Endothelial cell of umbilical vein (primary cell): ENCODE data around the gene CCN5. TPM values are rescaled to one million over a fixed set of nuclear protein-coding genes. Genes with fewer than 3 reads are reported as not detected.

Experiments used
- BruUV-seq: library from RNA; stranded (reverse); fragments of 400-500 nt; replicated peaks from 2 replicates; lab custom pipeline; 2021; lab: Mats Ljungman, UMichigan
- CTCF ChIA-PET: fragments of 300-600, 350-600 bp; sonication (Branson Sonifier 250); formaldehyde crosslinking; loops from one replicate; lab custom pipeline; 2021; ENCODE audit warnings: antibody characterized with exemption, inconsistent platforms; lab: Charles Lee
- POLR2A ChIA-PET: fragments of 300-600, 350-600 bp; sonication (Branson Sonifier 250); formaldehyde crosslinking; loops from one replicate; lab custom pipeline; 2021; ENCODE audit warnings: antibody characterized with exemption, inconsistent platforms; lab: Charles Lee
- DNase-seq: peaks from one replicate; pipeline ENCODE4 v3.0.0-alpha.2; 2011; ENCODE audit warnings: low read depth, low spot score
- FAIRE-seq: peaks from 2 replicates; lab custom pipeline; 2011; peaks lifted over from hg19 to GRCh38; lab: Jason Lieb, UNC
- H2AFZ ChIP-seq: 2 replicates; pipeline ENCODE4 v1.6.0; 2012; ENCODE audit warnings: low read depth, low read length, control low read depth, inconsistent platforms
- H3K27ac ChIP-seq: 2 replicates; pipeline ENCODE4 v1.5.1; 2011; ENCODE audit warnings: low read depth, mild to moderate bottlenecking, control low read depth, low read length, moderate library complexity; ENCODE audit not compliant: insufficient read depth
- H3K27me3 ChIP-seq, 2 experiments: 2 replicates each; pipeline versions ENCODE4 v1.6.0 to v1.6.1; 2011; ENCODE audit warnings: low read length in 2 of 2, mixed read lengths in 1 of 2; ENCODE audit not compliant: control insufficient read depth in 2 of 2, insufficient read depth in 2 of 2
- H3K36me3 ChIP-seq, 2 experiments: 2 replicates in 1 of 2; 3 replicates in 1 of 2; pipeline ENCODE4 v1.5.1; 2011; ENCODE audit warnings: low read length in 2 of 2, mild to moderate bottlenecking in 1 of 2, moderate library complexity in 1 of 2; ENCODE audit not compliant: control insufficient read depth in 2 of 2, insufficient read depth in 2 of 2; ENCODE audit errors: extremely low read depth in 1 of 2
- H3K4me1 ChIP-seq: 3 replicates; pipeline ENCODE4 v1.5.1; 2011; ENCODE audit warnings: mild to moderate bottlenecking, low read length; ENCODE audit not compliant: control insufficient read depth, insufficient read depth; ENCODE audit errors: extremely low read depth
- H3K4me2 ChIP-seq: 2 replicates; pipeline ENCODE4 v1.6.1; 2011; ENCODE audit warnings: low read length, control low read depth, mixed read lengths; ENCODE audit not compliant: insufficient read depth
- H3K4me3 ChIP-seq, 3 experiments: fragments of 200-600 bp in 1 of 3; sonication (generic), shearing (Covaris generic) in 1 of 3; replicated peaks in 1 of 3; 2 replicates each; pipeline ENCODE4 v1.5.1; 2011 to 2016; ENCODE audit warnings: control low read depth in 3 of 3, low read length in 3 of 3, mild to moderate bottlenecking in 2 of 3, inconsistent platforms in 1 of 3, low read depth in 1 of 3, moderate library complexity in 1 of 3; ENCODE audit not compliant: insufficient read depth in 1 of 3
- H3K79me2 ChIP-seq: 2 replicates; pipeline ENCODE4 v1.6.0; 2012; ENCODE audit warnings: low read length, inconsistent platforms; ENCODE audit not compliant: control insufficient read depth, insufficient read depth
- H3K9ac ChIP-seq: replicated peaks from 2 replicates; pipeline ENCODE3; 2011; ENCODE audit warnings: low read length, control low read depth; ENCODE audit not compliant: insufficient read depth; ENCODE audit errors: extremely low read depth
- H3K9me1 ChIP-seq: replicated peaks from 3 replicates; pipeline ENCODE4 v1.6.0; 2011; ENCODE audit warnings: mild to moderate bottlenecking, low read length; ENCODE audit not compliant: control insufficient read depth, insufficient read depth; ENCODE audit errors: extremely low read depth
- H3K9me3 ChIP-seq: replicated peaks from 2 replicates; pipeline ENCODE4 v1.5.1; 2012; ENCODE audit warnings: low read length, inconsistent platforms; ENCODE audit not compliant: control insufficient read depth, insufficient read depth
- H4K20me1 ChIP-seq: replicated peaks from 2 replicates; pipeline ENCODE3; 2011; ENCODE audit warnings: mild to moderate bottlenecking, low read length; ENCODE audit not compliant: control insufficient read depth, insufficient read depth; ENCODE audit errors: extremely low read depth
- CTCF ChIP-seq, 2 donors: IDR thresholded peaks; 1 replicate in 1 of 2; 2 replicates in 1 of 2; pipeline ENCODE4 v1.5.1; 2011; ENCODE audit warnings: low read length in 2 of 2, mild to moderate bottlenecking in 2 of 2, moderate library complexity in 2 of 2, control low read depth in 1 of 2, inconsistent platforms in 1 of 2, low read depth in 1 of 2; ENCODE audit not compliant: insufficient read depth in 1 of 2; ENCODE audit errors: extremely low read depth in 1 of 2
- EZH2 ChIP-seq: IDR thresholded peaks from 2 replicates; pipeline ENCODE4 v1.6.1; 2012; ENCODE audit warnings: borderline replicate concordance, low read depth, mild to moderate bottlenecking, moderate library complexity, low read length, inconsistent platforms; ENCODE audit not compliant: severe bottlenecking
- FOS ChIP-seq: IDR thresholded peaks from 2 replicates; pipeline ENCODE4 v1.6.1; 2011; ENCODE audit warnings: mild to moderate bottlenecking, low read length, moderate library complexity, borderline replicate concordance; ENCODE audit not compliant: insufficient read depth
- GATA2 ChIP-seq: IDR thresholded peaks from 2 replicates; pipeline ENCODE4 v1.7.0; 2011; ENCODE audit warnings: low read depth, mild to moderate bottlenecking, moderate library complexity, mixed read lengths, low read length; ENCODE audit not compliant: insufficient read length, insufficient read depth
- JUN ChIP-seq: IDR thresholded peaks from 2 replicates; pipeline ENCODE4 v1.6.1; 2011; ENCODE audit warnings: borderline replicate concordance, low read depth; ENCODE audit not compliant: insufficient read length, insufficient read depth
- MAX ChIP-seq: IDR thresholded peaks from 2 replicates; pipeline ENCODE4 v1.6.1; 2011; ENCODE audit not compliant: insufficient read depth, insufficient read length
- MYC ChIP-seq: IDR thresholded peaks from one replicate; pipeline ENCODE4 v1.6.1; 2011; ENCODE audit warnings: mild to moderate bottlenecking, low read depth, low read length
- POLR2A ChIP-seq: IDR thresholded peaks from 2 replicates; pipeline ENCODE4 v1.6.1; 2012; ENCODE audit warnings: low read depth, mild to moderate bottlenecking, control low read depth, low read length
- POLR2AphosphoS5 ChIP-seq: IDR thresholded peaks from 2 replicates; pipeline ENCODE4 v1.6.1; 2012; ENCODE audit warnings: low read depth, mild to moderate bottlenecking, control low read depth, low read length, moderate library complexity; ENCODE audit not compliant: insufficient read depth
- dilution Hi-C: fragments of 300-500 bp; cut with MboI; formaldehyde crosslinking; loops from one replicate; pipeline ENCODE4 v1.15.0; 2019; ENCODE audit warnings: low sequenced_read_pairs; ENCODE audit not compliant: extremely low pct_ligation_motif_present
- intact Hi-C: fragments of 100-400 bp; cut with micrococcal nuclease; formaldehyde crosslinking; loops from one replicate; pipeline ENCODE4 v1.10.0; 2022
- polyA plus RNA-seq, 4 experiments: library from polyadenylated mRNA; depleted of rRNA in 3 of 4; stranded (reverse) in 3 of 4; unstranded in 1 of 4; fragments of >200 nt; gene quantifications; 2 replicates each; pipeline versions ENCODE4 v1.2.1 to v1.2.3, GENCODE V29; 2011 to 2012; ENCODE audit warnings: missing spikeins in 1 of 4
- total RNA-seq: library from RNA; stranded (reverse); gene quantifications from 2 replicates; pipeline ENCODE4 v1.2.3, GENCODE V29; 2021

CCN5 gene
- total and polyA plus RNA-seq, 2 donors (not counting 3 experiments of a cell fraction or from before 2014, with no cell fraction given), result 0.03 TPM; not detected in 1

- FAIRE-seq (no peak), DNase-seq (no peak)
- TF ChIP-seq POLR2A, result no peak
- no peak for TF ChIP-seq EZH2
- no peak for TF ChIP-seq CTCF (IDR thresholded peaks at IDR 0.05; ENCODE audit: extremely low read depth in 1 of 2, insufficient read depth in 1 of 2, low read depth in 1 of 2, low read length in 2 of 2)
- TF ChIP-seq MYC, result no peak
- TF ChIP-seq POLR2AphosphoS5, result no peak
- no peak for TF ChIP-seq JUN
- TF ChIP-seq FOS, result no peak
- no peak for TF ChIP-seq GATA2
- TF ChIP-seq MAX, result no peak
- CTCF ChIA-PET, result interaction anchor here (1.1 to 4.8 kb wide), 7 partner anchors 8 to 31 kb away, joined by 4 to 23 read pairs (median 6); no protein-coding TSS in a partner anchor
- no peaks in the 10 kb centered on the region for H3K36me3 ChIP-seq
- no peaks in the 10 kb centered on the region for H4K20me1 ChIP-seq
- H2AFZ ChIP-seq, result no peak overlapping the region
- BruUV-seq, result no TSS peak
- H3K9me3 ChIP-seq, result no peaks in the 10 kb centered on the region
- no peak overlapping the region for H3K27ac ChIP-seq
- POLR2A ChIA-PET, result no interaction called here
- H3K9ac ChIP-seq, result no peak overlapping the region
- no peak overlapping the region for H3K4me3 ChIP-seq
- no peak overlapping the region for H3K4me2 ChIP-seq
- peaks cover 12% of the 10 kb centered on the region for H3K4me1 ChIP-seq
- H3K27me3 ChIP-seq, result no peaks in the 10 kb centered on the region
- H3K9me1 ChIP-seq, result no peaks in the 10 kb centered on the region
- no peaks in the 10 kb centered on the region for H3K79me2 ChIP-seq
- dilution Hi-C loops, result no loop called here
- intact Hi-C loops, result no loop called here
Measured at GRCh38 chr20:44715499-44716308, 535 bp downstream of the CCN5 start.
